K562 (cell line): Measurements from ENCODE around the gene SULT2B1. TPM values are rescaled to one million over a fixed set of nuclear protein-coding genes. Genes with fewer than 3 reads are reported as not detected.

ENCODE experiments used
- ATAC-seq: fragments of 200-7000 bp; cut with Tn5 transposase; 3 replicates; pipeline ENCODE4 v1.9.1; 2020; ENCODE audit warnings: moderate library complexity
- BruUV-seq: library from RNA; stranded (reverse); fragments of 400-500 nt; replicated peaks from 2 replicates; lab custom pipeline; 2021; lab: Mats Ljungman, UMichigan
- CTCF ChIA-PET: fragments of 300-600 bp; formaldehyde crosslinking; extraction: SDS; loops from one replicate; lab custom pipeline; 2021; ENCODE audit warnings: low intra/inter-chr PET ratio; lab: Yijun Ruan, JAX
- POLR2A ChIA-PET: fragments of 300-600, 350-650 bp; sonication (Branson Sonifier 250); formaldehyde crosslinking; extraction: SDS; loops from one replicate; lab custom pipeline; 2021; ENCODE audit warnings: antibody characterized with exemption, inconsistent platforms; lab: Yijun Ruan, JAX
- DNase-seq, 4 experiments: peaks; one replicate each; pipeline versions ENCODE4 v3.0.0 to v3.0.0-alpha.2; 2011 to 2018; ENCODE audit warnings: low spot score in 3 of 4, mixed read lengths in 3 of 4; ENCODE audit errors: extremely low read depth in 1 of 4
- FAIRE-seq: peaks from 2 replicates; lab custom pipeline; 2011; peaks lifted over from hg19 to GRCh38; lab: Jason Lieb, UNC
- H2AFZ ChIP-seq: 2 replicates; pipeline ENCODE4 v1.6.0; 2011; ENCODE audit warnings: low read depth, low read length, control low read depth, inconsistent platforms
- H3K27ac ChIP-seq: fragments of 200-600 bp; 3 replicates; pipeline ENCODE4 v1.8.0; 2011; ENCODE audit warnings: low read depth, mild to moderate bottlenecking, control low read depth, inconsistent platforms, low read length, moderate library complexity, mixed read lengths; ENCODE audit errors: extremely low read depth
- H3K27me3 ChIP-seq, 2 experiments: fragments of 300-600 bp in 1 of 2; 2 replicates in 1 of 2; 3 replicates in 1 of 2; pipeline versions ENCODE4 v1.6.0 to v1.8.0; 2011; ENCODE audit warnings: inconsistent platforms in 2 of 2, low read length in 2 of 2, mild to moderate bottlenecking in 1 of 2, mixed read lengths in 1 of 2, moderate library complexity in 1 of 2; ENCODE audit not compliant: control insufficient read depth in 2 of 2, insufficient read depth in 2 of 2
- H3K36me3 ChIP-seq: fragments of 300-600 bp; 3 replicates; pipeline ENCODE4 v1.8.0; 2011; ENCODE audit warnings: mild to moderate bottlenecking, low read length, inconsistent platforms; ENCODE audit not compliant: control insufficient read depth, insufficient read depth
- H3K4me1 ChIP-seq, 2 experiments: fragments of 200-600 bp in 1 of 2; replicated peaks in 1 of 2; 2 replicates in 1 of 2; 3 replicates in 1 of 2; pipeline versions ENCODE4 v1.5.1 to v1.8.0; 2011; ENCODE audit warnings: inconsistent platforms in 2 of 2, low read length in 2 of 2, mild to moderate bottlenecking in 1 of 2, mixed read lengths in 1 of 2, moderate library complexity in 1 of 2; ENCODE audit not compliant: control insufficient read depth in 2 of 2, insufficient read depth in 2 of 2
- H3K4me2 ChIP-seq: 2 replicates; pipeline ENCODE4 v1.6.1; 2011; ENCODE audit warnings: low read length, control low read depth, inconsistent platforms, mixed read lengths; ENCODE audit not compliant: insufficient read depth
- H3K4me3 ChIP-seq: fragments of 200-600 bp; sonication (generic), shearing (Covaris generic); 2 replicates; pipeline ENCODE4 v1.5.1; 2016; ENCODE audit warnings: control low read depth, inconsistent platforms
- H3K79me2 ChIP-seq: fragments of 200-600 bp; 3 replicates; pipeline ENCODE4 v1.8.0; 2011; ENCODE audit warnings: low read length, inconsistent platforms; ENCODE audit not compliant: control insufficient read depth, insufficient read depth
- H3K9ac ChIP-seq, 2 experiments: 2 replicates each; pipeline versions ENCODE4 v1.6.0 to v1.6.1; 2011; ENCODE audit warnings: low read depth in 2 of 2, low read length in 2 of 2, control low read depth in 1 of 2, inconsistent platforms in 1 of 2, mild to moderate bottlenecking in 1 of 2, mixed read lengths in 1 of 2; ENCODE audit not compliant: insufficient read depth in 1 of 2
- H3K9me1 ChIP-seq: one replicate; pipeline ENCODE4 v1.6.0; 2011; ENCODE audit warnings: inconsistent platforms, mild to moderate bottlenecking, low read length, moderate library complexity; ENCODE audit not compliant: control insufficient read depth, insufficient read depth
- H3K9me3 ChIP-seq: replicated peaks from 2 replicates; pipeline ENCODE4 v1.5.1; 2011; ENCODE audit warnings: low read depth, low read length, inconsistent platforms; ENCODE audit not compliant: control insufficient read depth, insufficient read depth
- H4K20me1 ChIP-seq: replicated peaks from 2 replicates; pipeline ENCODE4 v1.6.1; 2011; ENCODE audit warnings: low read length, inconsistent platforms, mixed read lengths; ENCODE audit not compliant: control insufficient read depth, insufficient read depth
- BRCA1 ChIP-seq, 2 experiments: fragments of 450-650 bp in 1 of 2; sonication (generic) in 1 of 2; formaldehyde crosslinking in 1 of 2; IDR thresholded peaks; 2 replicates each; pipeline versions ENCODE4 v1.5.0 to v1.6.1; 2017 to 2020; ENCODE audit warnings: mild to moderate bottlenecking in 1 of 2, missing genetic modification reagents in 1 of 2
- CAMTA2 ChIP-seq: fragments of 250-450 bp; sonication (Bioruptor Pico); conservative IDR thresholded peaks from 2 replicates; pipeline ENCODE4 v1.5.1; 2022
- CCAR2 ChIP-seq: fragments of 200-400 bp; formaldehyde crosslinking; IDR thresholded peaks from 2 replicates; pipeline ENCODE4 v1.6.1; 2017; ENCODE audit warnings: mild to moderate bottlenecking, low read depth, low read length
- ESRRA ChIP-seq: fragments of 450-650 bp; IDR thresholded peaks from 2 replicates; pipeline ENCODE4 v1.6.1; 2014; ENCODE audit warnings: low read depth, mild to moderate bottlenecking, moderate library complexity, borderline replicate concordance
- GABPB1 ChIP-seq: sonication (generic); formaldehyde crosslinking; IDR thresholded peaks from 2 replicates; pipeline ENCODE4 v1.8.0; 2022; ENCODE audit warnings: mild to moderate bottlenecking, missing genetic modification reagents
- HMG20B ChIP-seq: fragments of 250-450 bp; sonication (Bioruptor Pico); IDR thresholded peaks from 2 replicates; pipeline ENCODE4 v1.5.0; 2021; ENCODE audit warnings: mild to moderate bottlenecking
- JUNB ChIP-seq: fragments of 450-650 bp; formaldehyde crosslinking; conservative IDR thresholded peaks from 2 replicates; pipeline ENCODE4 v1.4.0; 2020; ENCODE audit warnings: mild to moderate bottlenecking
- LEF1 ChIP-seq: fragments of 450-650 bp; IDR thresholded peaks from 2 replicates; pipeline ENCODE4 v1.6.1; 2016; ENCODE audit warnings: mild to moderate bottlenecking
- MTA3 ChIP-seq: fragments of 450-650 bp; formaldehyde crosslinking; IDR thresholded peaks from 2 replicates; pipeline ENCODE4 v1.6.1; 2017; ENCODE audit warnings: mild to moderate bottlenecking, borderline replicate concordance
- RNF2 ChIP-seq: sonication (generic); IDR thresholded peaks from 2 replicates; pipeline ENCODE4 v1.6.1; 2016
- SAFB ChIP-seq: fragments of 200-400 bp; formaldehyde crosslinking; IDR thresholded peaks from 2 replicates; pipeline ENCODE4 v1.6.1; 2017; ENCODE audit warnings: low read depth, low read length, borderline replicate concordance
- SMARCA4 ChIP-seq: fragments of 450-650 bp; IDR thresholded peaks from 2 replicates; pipeline ENCODE4 v1.6.1; 2016
- TBP ChIP-seq: optimal IDR thresholded peaks from 2 replicates; pipeline ENCODE3; 2011; ENCODE audit warnings: low read depth, low read length, improper control_type of control experiment
- TCF7 ChIP-seq: sonication (generic); IDR thresholded peaks from 2 replicates; pipeline ENCODE4 v1.6.1; 2016; ENCODE audit warnings: antibody characterized with exemption, borderline replicate concordance
- ZNF174 ChIP-seq: fragments of 250-450 bp; sonication (Bioruptor Pico); IDR thresholded peaks from 2 replicates; pipeline ENCODE4 v1.4.0; 2020; ENCODE audit warnings: mild to moderate bottlenecking
- ZNF395 ChIP-seq: fragments of 200-800 bp; sonication (Bioruptor generic); IDR thresholded peaks from 2 replicates; pipeline ENCODE4 v1.6.1; 2017; ENCODE audit warnings: missing genetic modification characterization, missing compliant biosample characterization
- ZNF431 ChIP-seq: sonication (generic); formaldehyde crosslinking; IDR thresholded peaks from 2 replicates; pipeline ENCODE4 v1.8.0; 2022; ENCODE audit warnings: mild to moderate bottlenecking, missing genetic modification reagents
- ZNF778 ChIP-seq: fragments of 450-650 bp; formaldehyde crosslinking; IDR thresholded peaks from 2 replicates; pipeline ENCODE4 v1.4.0; 2020; ENCODE audit warnings: mild to moderate bottlenecking, moderate library complexity
- in situ Hi-C: fragments of 300-500 bp; cut with MboI; formaldehyde crosslinking; loops from 4 replicates; pipeline ENCODE4 v1.15.0; 2018; ENCODE audit warnings: inconsistent platforms, mixed read lengths
- intact Hi-C: fragments of 100-400 bp; cut with micrococcal nuclease; formaldehyde crosslinking; loops from 2 replicates; pipeline ENCODE4 v1.14.2; 2022
- polyA plus RNA-seq, 8 experiments: library from polyadenylated mRNA; depleted of rRNA in 4 of 8; stranded (reverse) in 5 of 8; unstranded in 3 of 8; fragments of >200 nt; fragmentation: Nextera tagmentation in 2 of 8; fragmentation: Illumina TruSeq in 1 of 8; extraction: Ambion mirVana in 2 of 8; extraction: Trizol in 1 of 8; gene quantifications; 2 replicates each; pipeline versions ENCODE4 v1.2.1 to v1.2.3, GENCODE V29; 2011 to 2014; ENCODE audit warnings: inconsistent platforms in 1 of 8, missing spikeins in 1 of 8
- total RNA-seq, 7 experiments: library from RNA; depleted of rRNA in 6 of 7; stranded (reverse); fragments of >200 nt in 6 of 7; fragmentation: Illumina TruSeq in 2 of 7; extraction: Trizol in 2 of 7; gene quantifications; 2 replicates each; pipeline versions ENCODE4 v1.2.1 to v1.2.3, GENCODE V29; 2011 to 2021; ENCODE audit warnings: low replicate concordance in 1 of 7
- TF ChIP-seq, protein P1 (sequence below): fragments of 250-450 bp; sonication (Bioruptor Pico); IDR thresholded peaks from 2 replicates; pipeline ENCODE4 v1.5.0; 2021; ENCODE audit warnings: mild to moderate bottlenecking, borderline replicate concordance
- TF ChIP-seq, protein P2 (sequence below): fragments of 250-450 bp; sonication (Bioruptor Pico); IDR thresholded peaks from 2 replicates; pipeline ENCODE4 v1.5.1; 2021; ENCODE audit warnings: mild to moderate bottlenecking

SULT2B1 gene
- total and polyA plus RNA-seq, 9 of the 15 experiments (the other 6 are each of a cell fraction or from before 2014, with no cell fraction given) = 0.09 to 0.62 (median 0.22) TPM; not detected in 2

DNA sequence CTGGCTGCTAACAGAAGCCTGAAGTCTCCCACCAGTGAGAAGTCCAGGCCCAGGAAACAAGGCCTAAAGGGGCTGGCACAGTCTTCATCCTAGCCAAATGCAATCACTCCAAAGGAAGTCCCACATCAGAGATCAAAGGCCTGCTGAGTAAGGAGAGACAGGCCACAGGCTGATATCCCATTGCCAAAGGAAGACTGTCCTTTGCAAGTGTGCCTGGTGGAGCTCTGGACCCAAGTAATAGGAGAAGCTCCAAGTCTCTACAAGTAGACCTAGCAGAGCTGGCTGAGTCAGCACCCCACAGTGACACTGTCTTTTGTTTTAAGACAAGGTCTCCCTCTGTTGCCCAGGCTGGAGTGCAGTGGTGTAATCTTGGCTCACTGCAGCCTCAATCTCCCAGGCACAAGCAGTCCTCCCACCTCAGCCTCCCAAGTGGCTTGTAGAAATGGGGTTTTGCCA, 80.7 kb downstream of the SULT2B1 start:
- ChIA-PET CTCF (no interaction called here), POLR2A (interaction anchor here (0.7 to 2.4 kb wide), 9 partner anchors 8 to 321 kb away, joined by 3 to 18 read pairs (median 3); partner anchors contain the start of genes RPL18 and SPHK2)
- DNase-seq = peak in 1 of 4 experiments; percentile 71
- Histone ChIP-seq H3K27ac (peak overlapping the region; percentile 88; the same call in 2 of the 3 replicates), H2AFZ (no peak overlapping the region), H3K36me3 (peaks cover 2% of the 10 kb centered on the region; the same call in 1 of the 3 replicates), H3K79me2 (peaks cover 9% of the 10 kb centered on the region; the same call in 2 of the 3 replicates), H3K9me3 (no peaks in the 10 kb centered on the region), H3K27me3 (no peaks in the 10 kb centered on the region), H3K4me2 (peak overlapping the region; percentile 33; the same call in 1 of the 2 replicates), H3K4me1 (peaks cover 33 to 87% of the 10 kb centered on the region in 2 experiments), H3K4me3 (no peak overlapping the region), H4K20me1 (no peaks in the 10 kb centered on the region), H3K9me1 (peaks cover 4% of the 10 kb centered on the region), H3K9ac (peak overlapping the region in 1 of 2 experiments; percentile 33; a peak in 2 of 4 replicates)
- in situ Hi-C loops = no loop called here
- intact Hi-C loops = no loop called here
- no peak for ATAC-seq
- FAIRE-seq = no peak
- no TSS peak for BruUV-seq
- TF ChIP-seq BRCA1 (IDR thresholded peaks at IDR 0.05) (no peak), BRCA1 (CRISPR knock-in tag; IDR thresholded peaks at IDR 0.05) (no peak), ZNF395 (no peak), ZNF174 (no peak), LEF1 (peak; percentile 21; the same call in 1 of the 2 replicates), ZNF431 (peak; percentile 93), ZNF778 (CRISPR knock-in tag) (no peak), SMARCA4 (peak; percentile 39; the same call in 1 of the 2 replicates), CCAR2 (no peak), GABPB1 (CRISPR knock-in tag) (no peak), TCF7 (0 out of 2 replicates have a peak, but pooled peaks have one; percentile 21), RNF2 (no peak), SAFB (no peak), ESRRA (no peak), HMG20B (CRISPR knock-in tag) (no peak), MTA3 (no peak), TBP (no peak), CAMTA2 (CRISPR knock-in tag) (no peak), JUNB (CRISPR knock-in tag) (no peak)
- TF ChIP-seq, protein P1, sequence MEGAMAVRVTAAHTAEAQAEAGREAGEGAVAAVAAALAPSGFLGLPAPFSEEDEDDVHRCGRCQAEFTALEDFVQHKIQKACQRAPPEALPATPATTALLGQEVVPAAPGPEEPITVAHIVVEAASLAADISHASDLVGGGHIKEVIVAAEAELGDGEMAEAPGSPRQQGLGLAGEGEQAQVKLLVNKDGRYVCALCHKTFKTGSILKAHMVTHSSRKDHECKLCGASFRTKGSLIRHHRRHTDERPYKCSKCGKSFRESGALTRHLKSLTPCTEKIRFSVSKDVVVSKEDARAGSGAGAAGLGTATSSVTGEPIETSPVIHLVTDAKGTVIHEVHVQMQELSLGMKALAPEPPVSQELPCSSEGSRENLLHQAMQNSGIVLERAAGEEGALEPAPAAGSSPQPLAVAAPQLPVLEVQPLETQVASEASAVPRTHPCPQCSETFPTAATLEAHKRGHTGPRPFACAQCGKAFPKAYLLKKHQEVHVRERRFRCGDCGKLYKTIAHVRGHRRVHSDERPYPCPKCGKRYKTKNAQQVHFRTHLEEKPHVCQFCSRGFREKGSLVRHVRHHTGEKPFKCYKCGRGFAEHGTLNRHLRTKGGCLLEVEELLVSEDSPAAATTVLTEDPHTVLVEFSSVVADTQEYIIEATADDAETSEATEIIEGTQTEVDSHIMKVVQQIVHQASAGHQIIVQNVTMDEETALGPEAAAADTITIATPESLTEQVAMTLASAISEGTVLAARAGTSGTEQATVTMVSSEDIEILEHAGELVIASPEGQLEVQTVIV = no peak
- TF ChIP-seq, protein P2, sequence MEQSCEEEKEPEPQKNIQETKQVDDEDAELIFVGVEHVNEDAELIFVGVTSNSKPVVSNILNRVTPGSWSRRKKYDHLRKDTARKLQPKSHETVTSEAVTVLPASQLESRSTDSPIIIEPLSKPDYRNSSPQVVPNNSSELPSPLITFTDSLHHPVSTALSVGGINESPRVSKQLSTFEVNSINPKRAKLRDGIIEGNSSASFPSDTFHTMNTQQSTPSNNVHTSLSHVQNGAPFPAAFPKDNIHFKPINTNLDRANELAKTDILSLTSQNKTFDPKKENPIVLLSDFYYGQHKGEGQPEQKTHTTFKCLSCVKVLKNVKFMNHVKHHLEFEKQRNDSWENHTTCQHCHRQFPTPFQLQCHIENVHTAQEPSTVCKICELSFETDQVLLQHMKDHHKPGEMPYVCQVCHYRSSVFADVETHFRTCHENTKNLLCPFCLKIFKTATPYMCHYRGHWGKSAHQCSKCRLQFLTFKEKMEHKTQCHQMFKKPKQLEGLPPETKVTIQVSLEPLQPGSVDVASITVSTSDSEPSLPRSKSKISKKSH (CRISPR knock-in tag) = no peak
